ENCODE data around the gene CDH6.

CDH6 gene

DNA sequence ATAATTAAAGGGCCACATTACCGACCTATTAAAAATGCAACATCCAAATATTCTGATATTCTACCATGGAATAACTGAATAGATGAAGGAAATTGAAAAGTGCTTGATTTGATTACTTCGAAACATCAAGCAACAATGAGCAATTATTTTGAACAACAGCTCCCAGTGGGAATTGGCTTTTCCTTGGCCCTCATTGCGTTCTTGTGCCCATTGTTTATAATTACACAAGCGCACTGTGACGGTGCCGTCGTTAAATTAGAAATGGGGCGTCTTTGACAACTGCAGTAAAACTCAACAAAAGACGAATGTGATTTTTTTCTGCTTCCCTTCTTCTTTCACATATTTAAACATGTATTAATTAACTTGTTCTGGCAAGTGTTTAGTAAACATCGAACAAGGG, 61.6 kb downstream of the CDH6 start:
- no peak for DNase-seq

DNA sequence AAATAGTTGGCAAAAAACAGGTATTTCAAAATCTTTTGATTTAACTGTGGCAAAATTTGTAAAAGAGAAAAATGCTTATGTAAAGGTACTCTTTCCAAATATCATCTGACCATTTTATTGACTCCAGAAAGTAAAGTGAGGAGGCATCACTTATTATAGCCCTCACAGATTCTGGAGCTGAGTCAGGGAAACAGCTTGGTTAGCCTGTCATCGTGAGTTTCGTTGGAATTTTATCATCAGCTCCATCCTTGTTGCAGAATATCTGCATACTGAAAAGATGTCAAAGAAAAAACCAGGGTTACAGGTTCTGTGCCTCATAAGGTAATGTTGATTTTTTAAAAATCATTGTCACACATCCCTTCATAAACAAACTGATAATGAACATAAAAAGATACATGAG, 74.8 kb downstream of the CDH6 start:
- DNase-seq = no peak

DNA sequence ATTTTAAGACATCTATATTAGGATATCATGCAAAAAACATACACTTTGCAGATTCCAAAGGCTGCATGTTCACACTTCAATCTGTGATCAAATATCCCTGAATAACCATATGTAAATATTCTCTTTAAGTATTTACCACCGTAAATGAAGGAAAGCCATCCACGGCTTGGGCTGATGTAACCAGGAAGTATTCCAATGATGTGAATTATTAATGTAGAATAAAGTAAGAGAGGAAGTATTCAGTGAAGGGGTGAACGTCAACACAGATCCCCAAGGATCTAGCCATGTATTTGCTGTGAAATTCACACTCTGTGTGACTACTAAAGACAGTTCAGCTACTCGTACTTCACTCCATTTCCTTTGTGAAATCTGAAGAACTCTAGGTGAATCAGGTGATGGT, 75.2 kb downstream of the CDH6 start:
- DNase-seq = no peak

DNA sequence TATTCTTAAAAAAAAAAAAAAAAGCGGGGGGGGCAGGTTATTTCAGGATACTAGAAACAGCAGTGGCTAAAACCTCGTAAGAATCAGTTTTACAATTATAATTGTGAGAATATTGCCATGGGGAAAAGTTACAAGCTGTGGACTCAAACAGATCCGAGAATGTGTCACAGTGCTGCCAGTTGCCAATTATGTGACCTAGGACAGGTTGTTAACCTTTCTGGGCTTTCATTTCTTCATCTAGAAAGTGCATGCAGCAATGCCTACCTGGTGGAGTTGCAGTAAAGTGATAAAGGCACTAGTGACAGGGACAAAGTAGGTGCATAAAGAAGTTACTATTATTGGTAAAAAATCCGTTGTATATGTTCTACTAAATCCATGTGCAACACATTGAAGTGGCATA, 75.8 kb downstream of the CDH6 start:
- no peak for DNase-seq

DNA sequence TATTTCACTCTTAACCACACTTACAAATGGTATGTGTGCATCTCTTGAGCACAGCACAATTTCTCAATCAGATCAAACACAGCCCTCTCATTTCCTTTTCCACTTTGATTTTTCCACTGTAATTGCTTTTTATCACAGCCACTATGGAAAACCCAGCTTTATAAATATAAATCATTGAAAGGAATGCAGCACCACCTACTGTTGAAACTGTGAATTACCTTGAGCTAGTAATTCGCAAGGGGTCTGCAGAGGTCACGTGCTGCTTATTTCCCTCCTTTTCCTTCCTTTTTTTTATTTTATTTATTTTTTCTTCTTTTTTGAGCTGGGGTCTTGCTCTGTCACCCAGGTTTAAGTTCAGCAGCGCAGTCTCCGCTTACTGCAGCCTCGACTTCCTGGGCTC, 76.9 kb downstream of the CDH6 start:
- DNase-seq = no peak

DNA sequence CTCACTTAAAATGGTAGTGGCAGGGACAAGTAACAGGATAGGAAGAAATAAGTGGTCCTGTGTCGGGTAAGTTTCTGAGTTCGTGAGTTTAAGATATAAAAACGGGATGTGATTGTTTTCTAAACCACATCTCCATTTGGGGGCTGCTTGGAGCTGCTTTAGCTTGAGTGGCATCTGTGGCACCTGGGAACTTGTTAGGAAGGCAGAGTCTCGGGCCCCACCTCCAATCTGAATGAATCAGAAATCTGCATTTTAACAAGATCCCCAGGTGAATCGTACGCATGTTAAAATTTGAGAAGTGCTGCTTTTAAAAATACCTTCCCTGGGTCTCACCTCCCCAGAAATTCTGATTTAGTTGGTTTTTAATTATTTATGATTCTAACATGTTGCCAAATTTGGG, 78.1 kb downstream of the CDH6 start:
- no peak for DNase-seq

DNA sequence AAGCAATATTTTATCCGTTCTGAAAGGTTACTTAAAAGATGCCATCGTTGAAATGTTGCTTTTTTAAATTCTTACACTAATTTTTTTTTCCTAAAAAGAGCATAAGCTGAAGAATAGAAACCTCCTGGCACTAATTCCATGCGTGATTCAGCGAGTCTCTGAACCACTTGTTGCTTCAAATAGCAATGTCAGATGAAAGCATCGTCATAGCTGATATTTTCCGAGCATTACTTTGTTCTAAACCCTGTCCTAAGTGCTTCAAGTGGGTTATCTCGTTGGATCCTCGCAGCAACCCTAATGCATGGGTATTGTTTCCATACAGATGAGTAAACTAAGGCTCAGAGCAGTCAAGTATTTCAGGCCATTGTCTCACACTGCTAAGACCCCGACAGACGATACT, 79.7 kb downstream of the CDH6 start:
- no peak for DNase-seq

DNA sequence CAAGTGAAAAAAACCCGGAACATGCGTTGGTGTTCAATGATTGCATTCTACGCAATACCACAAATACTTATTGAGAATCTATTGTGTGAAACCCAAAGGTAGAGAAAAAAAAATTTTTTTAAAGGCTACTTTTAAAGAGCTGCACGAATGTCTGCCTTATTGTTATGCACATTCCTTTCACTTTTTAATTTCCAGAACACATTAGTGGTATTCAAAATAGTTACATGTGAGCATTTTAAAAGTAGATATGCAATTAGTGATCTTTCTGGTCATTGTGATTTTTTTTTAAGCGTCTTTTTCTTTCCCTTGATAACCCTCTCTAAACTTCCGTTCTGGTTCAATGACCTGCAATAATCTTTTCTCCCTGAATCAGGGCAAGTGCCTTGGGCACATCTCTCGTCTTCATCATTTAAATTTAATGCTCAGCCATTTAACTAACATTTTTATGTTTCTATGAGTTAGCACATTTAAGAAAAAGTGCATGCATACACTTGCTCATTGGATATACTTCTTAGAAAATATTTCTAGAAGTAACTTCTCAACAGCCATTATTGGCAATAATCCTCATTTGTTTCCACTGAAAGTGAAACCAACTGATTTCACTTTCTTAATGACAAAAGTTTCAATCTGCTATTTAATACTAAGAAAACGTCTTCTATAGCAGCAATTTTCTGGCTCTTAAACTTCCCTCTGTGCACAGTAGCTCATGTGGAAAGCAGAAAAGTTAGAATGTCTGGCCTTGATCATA, 80.3 kb downstream of the CDH6 start:
- no peak for DNase-seq

DNA sequence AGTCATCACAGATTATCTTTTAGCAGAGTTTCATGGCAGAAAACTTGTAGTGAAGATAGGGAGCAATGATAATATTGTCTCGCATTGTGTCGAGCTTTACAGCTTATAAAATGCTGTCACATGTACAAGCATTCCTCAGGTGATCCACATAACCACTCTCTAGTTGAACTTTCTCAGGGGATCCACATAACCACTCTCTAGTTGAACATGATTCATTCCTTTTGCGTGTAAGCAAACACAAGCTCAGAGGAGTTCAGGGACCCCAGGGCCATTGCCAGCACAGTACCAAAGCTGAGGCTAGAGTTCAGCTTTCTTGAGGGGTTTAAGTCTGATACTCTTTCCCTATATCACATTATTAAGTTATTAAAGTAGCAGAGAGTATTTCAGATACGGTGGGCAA, 86.7 kb downstream of the CDH6 start:
- DNase-seq = no peak

DNA sequence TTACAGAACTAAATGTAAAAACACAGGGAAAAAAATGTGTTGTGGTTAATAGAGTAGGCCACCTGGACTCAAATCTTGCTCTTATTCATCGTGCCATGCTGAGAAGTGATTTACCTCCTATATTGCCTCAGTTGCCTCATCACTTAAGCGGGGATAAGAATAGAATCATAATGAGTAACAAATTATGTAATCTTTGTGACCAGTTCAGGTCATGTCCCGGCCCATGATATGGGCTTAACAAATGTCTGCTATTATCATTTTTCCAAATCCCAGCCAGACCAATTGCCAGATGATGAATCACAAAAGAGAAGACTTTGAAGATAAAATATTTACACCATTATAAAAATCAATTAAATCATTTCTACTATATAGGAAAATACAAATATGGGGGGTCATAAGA, 89.8 kb downstream of the CDH6 start:
- DNase-seq = no peak

DNA sequence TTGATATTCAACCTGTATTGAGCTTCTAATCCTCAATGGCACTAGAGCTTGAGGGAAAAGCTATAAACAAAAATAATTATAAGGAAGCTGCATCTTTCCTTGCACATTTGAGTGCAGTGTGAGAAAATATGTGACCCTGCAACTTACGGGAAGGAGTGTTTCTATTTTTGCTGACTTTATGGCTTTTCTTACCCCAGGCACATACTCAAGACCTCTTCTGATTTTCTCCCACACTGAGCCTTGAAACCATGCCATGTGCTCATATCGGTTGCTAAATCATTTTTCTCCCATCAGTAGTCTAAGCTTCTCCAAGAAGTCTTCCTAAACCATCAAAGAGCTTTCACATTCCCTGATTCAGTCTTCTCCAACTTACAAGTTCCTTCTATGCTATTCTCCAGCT, 91.5 kb downstream of the CDH6 start:
- no peak for DNase-seq

DNA sequence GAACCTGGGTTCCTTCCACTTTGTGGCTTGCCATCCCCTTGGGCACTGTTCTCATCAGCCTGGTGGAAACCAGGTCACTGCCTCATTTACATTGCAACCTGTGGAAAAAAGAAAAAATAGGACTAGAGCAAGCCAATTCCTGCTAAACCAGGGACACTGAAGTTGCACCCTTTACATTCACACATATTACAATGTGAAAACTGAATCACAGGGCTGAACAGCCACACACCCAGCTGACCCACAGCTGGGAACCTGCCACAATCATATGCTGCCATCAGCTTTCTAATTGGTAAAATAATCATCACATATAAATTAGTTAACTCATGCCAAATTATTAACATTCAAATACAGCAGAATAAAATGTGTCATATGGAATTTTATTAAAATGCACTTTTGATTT, 94.5 kb downstream of the CDH6 start:
- no peak for DNase-seq

DNA sequence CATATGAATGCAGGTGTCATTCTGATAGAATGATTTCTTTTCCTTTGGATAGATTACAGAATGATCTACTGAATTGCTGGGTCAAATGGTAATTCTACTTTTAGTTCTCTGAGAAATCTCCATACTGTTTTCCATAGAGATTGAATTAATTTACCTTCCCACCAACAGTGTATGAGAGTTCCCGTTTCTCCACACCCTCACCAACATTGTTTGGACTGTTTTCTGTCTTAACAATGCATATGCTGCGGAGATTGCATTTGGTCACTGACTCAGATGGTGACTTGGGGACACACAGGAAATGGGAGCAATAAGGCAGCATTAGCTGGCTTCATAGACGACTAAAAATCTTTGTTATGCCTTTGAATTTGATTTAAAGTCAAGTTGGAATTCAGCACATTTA, 95.9 kb downstream of the CDH6 start:
- DNase-seq = no peak

DNA sequence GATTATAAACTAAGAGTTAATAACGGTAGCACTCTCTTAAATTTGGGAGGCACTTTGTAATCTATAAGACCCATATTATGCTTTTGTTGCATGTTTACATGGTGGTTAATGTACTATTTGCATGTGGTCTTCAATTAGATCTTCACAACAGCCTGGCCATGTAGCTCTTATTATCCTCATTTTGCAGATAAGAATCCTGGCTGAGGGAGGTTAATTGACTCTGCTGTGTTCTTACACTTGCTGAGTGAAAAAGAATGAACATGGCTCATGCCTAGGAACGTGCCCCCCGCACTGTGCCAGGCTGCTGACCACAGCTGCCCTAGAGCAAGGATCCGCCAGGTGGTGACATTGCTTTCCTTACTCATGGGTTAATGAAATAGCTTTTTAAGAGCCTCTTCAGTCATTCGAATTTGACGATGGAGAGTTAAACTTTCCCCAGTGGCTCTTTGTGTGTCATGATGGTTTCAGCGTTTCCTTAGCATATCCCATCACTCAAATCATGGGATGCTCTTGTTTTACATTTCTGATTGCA, 97.9 kb downstream of the CDH6 start:
- DNase-seq = no peak

DNA sequence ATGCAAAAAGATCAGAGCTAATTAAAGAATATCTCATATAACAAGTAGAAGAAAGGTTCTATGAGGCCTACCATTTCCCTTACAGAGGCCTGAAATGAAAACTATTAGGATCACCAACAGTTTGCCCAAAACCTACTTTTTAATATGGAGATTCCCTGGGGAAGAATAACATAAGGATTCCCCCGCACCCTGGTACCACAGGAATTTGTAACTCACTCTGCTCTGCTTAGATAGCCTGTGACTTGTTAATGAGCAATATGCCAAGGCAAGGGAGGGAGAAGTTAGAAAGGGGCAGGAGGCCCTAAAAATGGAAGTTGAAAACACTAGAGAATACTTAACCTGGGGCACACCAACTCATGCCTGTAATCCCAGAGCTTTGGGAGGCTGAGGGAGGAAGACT, 107.0 kb downstream of the CDH6 start:
- no peak for DNase-seq

DNA sequence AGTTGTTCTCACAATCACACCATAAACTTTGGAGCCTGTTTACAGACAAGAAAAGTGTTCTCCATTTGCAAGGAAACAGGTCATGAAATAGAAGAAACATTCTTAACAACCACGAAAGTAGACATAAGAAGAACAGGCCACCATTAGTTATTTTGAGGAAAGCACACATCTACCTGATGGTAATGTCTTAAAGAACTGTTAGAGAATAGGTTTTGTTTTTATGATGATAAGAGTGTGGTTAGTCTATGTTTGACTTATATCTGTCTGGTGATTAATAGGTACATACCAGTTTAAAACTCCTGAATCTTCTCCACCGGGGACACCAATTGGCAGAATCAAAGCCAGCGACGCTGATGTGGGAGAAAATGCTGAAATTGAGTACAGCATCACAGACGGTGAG, 108.3 kb downstream of the CDH6 start:
- DNase-seq = no peak

DNA sequence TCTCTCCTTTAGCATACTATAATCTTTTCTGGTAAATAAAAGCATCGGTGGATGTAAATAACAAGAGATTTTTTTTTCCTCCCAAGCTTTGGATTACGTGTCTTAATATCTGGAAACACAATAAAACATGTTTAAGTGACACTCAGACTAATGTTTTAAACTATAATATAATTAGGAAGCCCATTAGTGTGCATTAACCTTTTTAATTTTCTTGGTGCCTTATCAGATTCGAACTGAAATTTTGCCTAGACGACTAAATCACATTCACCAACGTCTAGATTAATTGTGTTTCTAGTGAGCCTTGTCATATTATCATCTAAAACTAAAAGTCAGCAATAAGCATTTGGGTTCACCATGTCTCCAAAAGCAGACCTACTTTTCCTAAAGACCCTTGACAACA, 110.2 kb downstream of the CDH6 start:
- DNase-seq = no peak

DNA sequence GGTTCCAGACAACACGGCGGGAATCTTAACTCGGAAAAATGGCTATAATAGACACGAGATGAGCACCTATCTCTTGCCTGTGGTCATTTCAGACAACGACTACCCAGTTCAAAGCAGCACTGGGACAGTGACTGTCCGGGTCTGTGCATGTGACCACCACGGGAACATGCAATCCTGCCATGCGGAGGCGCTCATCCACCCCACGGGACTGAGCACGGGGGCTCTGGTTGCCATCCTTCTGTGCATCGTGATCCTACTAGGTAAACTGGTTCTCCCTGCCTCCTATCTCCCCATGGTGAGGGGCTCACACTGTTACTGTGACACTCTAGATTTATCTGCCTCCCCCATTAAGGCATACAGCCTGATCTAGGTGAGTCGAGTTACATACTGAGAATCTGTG, 124.2 kb downstream of the CDH6 start:
- no peak for DNase-seq

DNA sequence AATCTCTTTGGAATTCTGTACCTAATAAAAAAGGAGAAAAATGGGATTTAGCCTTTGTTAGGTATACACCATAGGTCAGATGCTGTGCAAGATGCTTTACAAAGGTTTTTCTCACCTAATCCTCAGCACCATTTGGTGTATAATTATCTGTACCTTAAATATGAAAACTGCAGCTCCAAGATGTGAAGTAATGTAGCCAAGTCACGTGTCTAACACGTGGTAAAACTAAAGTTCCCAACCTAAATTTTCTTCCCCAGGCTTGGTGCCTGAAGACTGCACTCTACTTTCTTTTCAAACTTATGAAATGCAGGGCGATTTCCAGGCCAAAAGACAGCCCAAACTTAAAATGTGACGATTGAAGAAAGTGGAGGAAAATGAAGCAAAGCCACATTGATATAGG, 125.8 kb downstream of the CDH6 start:
- DNase-seq = no peak

DNA sequence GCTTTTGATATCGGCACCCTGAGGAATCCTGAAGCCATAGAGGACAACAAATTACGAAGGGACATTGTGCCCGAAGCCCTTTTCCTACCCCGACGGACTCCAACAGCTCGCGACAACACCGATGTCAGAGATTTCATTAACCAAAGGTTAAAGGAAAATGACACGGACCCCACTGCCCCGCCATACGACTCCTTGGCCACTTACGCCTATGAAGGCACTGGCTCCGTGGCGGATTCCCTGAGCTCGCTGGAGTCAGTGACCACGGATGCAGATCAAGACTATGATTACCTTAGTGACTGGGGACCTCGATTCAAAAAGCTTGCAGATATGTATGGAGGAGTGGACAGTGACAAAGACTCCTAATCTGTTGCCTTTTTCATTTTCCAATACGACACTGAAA, 129.5 kb downstream of the CDH6 start:
- DNase-seq = no peak

DNA sequence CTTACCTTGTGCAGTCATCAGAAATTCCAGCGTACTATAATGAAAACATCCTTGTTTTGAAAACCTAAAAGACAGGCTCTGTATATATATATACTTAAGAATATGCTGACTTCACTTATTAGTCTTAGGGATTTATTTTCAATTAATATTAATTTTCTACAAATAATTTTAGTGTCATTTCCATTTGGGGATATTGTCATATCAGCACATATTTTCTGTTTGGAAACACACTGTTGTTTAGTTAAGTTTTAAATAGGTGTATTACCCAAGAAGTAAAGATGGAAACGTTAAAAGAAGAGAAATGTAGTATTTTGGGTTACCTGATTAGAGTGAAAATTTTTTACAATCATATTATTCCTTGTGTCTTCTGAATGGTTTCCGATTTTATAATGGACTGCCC, 131.4 kb downstream of the CDH6 start:
- DNase-seq = no peak

DNA sequence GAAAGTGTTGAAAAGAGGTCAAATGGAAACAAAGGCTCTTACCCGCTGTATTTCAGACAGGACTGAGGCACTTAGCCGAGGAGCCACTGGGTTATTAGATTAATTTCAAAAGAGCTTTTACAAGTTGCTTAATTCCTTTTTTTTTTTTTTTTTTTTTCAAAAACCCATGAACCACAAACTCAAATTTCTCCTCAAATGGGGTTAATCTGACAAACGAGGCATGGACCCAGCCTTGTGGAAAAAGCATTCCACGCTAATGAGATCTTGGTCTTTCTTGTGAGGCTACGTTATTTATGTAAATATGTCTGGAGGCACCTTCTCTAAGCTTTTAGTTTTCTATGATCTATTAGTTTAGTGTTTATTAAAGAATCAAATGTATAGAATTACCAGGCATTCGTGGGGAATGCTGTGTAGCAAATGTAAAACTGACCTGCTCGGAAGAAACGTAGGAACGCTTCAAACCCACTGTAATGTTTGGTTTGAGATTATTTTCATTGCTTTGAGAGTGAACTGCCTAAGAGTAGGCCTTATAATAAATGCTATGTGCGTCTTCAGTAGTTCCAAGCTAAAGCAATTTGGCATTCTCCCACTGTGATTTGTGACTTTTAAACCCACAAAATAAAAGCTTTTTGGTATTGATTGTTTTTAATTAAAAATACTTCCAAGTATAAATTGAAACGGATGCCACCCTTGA, 134.7 kb downstream of the CDH6 start:
- DNase-seq = no peak

DNA sequence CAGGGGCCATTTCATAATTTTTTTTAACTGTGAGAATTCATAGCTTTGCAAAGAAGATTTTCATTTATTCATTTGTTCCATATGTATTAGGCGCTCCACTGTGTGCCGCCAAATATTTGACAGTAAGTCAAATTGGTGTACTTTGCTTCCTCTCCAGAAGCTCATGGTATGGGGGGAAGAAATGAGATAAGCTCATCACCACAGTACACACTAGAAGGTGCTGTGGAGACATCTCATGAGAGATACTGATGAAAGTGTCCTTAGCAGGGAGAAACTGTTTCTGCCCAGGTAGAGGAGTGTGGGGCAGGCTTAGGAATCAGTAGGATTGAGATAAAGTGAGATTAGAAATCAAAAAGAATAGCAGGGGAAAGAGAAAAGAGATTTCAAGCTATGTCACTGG, 136.2 kb downstream of the CDH6 start:
- DNase-seq = no peak

DNA sequence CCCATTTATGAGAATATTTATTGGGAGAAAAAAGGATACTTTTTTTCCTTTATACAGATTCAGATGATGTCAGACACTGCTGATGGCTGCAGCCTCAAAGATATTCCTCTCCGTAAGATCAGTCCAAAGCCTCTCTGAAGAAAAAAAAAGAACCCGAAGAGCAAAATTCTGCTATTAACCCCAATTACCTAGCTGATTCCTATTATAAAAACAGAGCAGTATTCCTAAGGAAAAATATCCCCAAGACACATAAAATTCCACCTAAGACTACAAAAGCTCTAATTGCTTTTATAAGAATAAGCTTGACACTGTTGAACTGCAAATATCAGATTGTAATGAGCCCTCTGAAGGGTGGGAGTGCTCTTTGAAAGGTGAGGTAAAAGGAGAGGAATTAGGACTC, 138.7 kb downstream of the CDH6 start:
- DNase-seq = no peak
